Mucosa of stomach (tissue), 1 donor: ENCODE results near the gene ITPR3.

Source experiments
- H3K27me3 ChIP-seq: one replicate; pipeline ENCODE4 v1.7.0; 2013; ENCODE audit warnings: mild to moderate bottlenecking, low read length; ENCODE audit not compliant: control insufficient read depth, insufficient read depth
- H3K36me3 ChIP-seq: one replicate; pipeline ENCODE4 v1.7.0; 2013; ENCODE audit warnings: low read length; ENCODE audit not compliant: control insufficient read depth, insufficient read depth
- H3K4me1 ChIP-seq: one replicate; pipeline ENCODE4 v1.7.0; 2013; ENCODE audit warnings: mild to moderate bottlenecking, low read length; ENCODE audit not compliant: control insufficient read depth, insufficient read depth
- H3K4me3 ChIP-seq: one replicate; pipeline ENCODE4 v1.7.0; 2013; ENCODE audit warnings: low read length
- H3K9ac ChIP-seq: one replicate; pipeline ENCODE4 v1.7.0; 2013; ENCODE audit warnings: mild to moderate bottlenecking, low read length, moderate library complexity
- H3K9me3 ChIP-seq: one replicate; pipeline ENCODE4 v1.7.0; 2013; ENCODE audit warnings: mild to moderate bottlenecking, low read length, moderate library complexity; ENCODE audit not compliant: control insufficient read depth
- donor health status: Pancreatic carcinoma.

Gene ITPR3

DNA sequence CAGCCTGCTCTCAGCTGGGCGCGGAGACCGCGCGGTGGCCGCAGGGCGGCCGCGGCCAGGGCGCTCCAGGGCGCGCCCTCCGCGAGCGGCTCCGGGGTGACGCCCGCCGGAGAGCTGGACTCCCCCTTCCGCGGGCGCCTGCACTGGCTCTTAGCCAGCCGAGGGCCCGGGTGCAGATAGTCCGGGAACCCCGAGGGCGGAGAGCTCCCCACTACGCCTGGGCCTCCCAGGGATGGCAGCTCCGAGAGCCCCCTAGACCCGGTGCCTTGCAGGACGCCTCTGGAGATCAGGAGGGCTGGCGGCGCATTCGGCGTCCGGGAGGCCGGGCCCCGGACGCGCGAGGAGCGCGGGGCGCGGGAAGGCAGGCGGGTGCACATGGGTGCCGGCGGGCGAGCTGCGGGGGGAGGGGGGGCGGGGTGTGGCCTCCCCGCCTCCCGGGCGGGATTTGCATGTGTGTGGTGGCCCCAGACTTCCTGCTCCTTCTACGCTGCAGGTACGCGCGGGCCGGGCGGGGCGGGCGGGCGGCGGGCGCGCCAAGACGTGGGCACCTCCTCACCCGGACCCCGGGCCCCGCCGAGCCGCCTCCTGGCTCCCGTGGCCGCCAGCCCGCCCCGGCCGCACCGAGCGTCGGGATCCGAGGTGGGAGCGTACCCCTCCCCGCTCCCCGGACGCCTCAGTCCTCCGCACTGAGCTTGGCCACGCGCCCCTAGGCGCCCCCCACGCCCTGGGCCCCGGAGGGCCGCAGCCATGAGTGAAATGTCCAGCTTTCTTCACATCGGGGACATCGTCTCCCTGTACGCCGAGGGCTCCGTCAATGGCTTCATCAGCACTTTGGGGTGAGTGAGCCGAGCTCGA is at the start of gene ITPR3:
Gene ITPR3, plus strand, starts transcription at position 467 of the 855 bp plus-strand sequence. Its CDS starts 281 bp downstream, at position 748.
- Histone ChIP-seq H3K4me1 (peaks cover 43% of the 10 kb centered on the region), H3K9ac (peak within 1 kb of the TSS; percentile 99), H3K36me3 (no peaks in the 10 kb centered on the region), H3K4me3 (peak within 1 kb of the TSS; percentile 87), H3K9me3 (no peaks in the 10 kb centered on the region), H3K27me3 (no peaks in the 10 kb centered on the region)

DNA sequence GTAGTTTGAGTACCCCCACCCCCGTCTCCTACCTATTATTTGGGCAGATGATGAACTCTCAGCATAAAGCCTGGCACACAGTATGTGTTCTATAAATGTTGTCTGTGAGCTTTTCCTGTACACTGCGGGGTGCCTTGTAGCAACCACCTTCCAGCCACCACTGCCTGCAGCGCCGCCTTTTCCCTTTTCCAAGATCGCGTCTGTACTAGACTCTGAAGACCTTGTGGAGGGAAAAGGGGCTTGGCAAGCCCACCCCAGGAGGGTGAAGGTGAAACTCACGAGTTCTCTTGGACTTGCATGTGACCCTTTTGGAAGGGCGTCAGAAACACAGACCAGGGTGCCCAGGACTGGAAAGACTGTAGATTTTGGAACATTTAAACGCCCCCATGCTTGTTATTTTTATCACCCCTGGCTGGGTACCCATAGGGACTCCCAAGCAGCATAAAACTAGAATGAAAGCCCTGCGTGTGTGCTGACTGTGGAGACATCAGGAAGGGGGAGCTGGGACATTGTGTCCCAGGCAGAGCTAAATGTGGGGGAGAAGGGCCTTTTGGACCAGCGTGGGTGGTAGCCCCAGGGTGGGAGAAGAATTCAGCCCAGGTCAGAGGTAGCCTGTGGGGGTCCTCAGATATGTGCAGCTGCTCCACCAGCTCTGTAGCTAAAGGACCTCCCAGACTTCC is 49.3 kb upstream of the ITPR3 start:
- H3K27me3 ChIP-seq = no peaks in the 10 kb centered on the region
- no peaks in the 10 kb centered on the region for H3K9me3 ChIP-seq
- peak overlapping the region; percentile 83 for H3K4me3 ChIP-seq
- peaks cover 18% of the 10 kb centered on the region for H3K36me3 ChIP-seq
- H3K9ac ChIP-seq = peak overlapping the region; percentile 74
- H3K4me1 ChIP-seq = peaks cover 10% of the 10 kb centered on the region

DNA sequence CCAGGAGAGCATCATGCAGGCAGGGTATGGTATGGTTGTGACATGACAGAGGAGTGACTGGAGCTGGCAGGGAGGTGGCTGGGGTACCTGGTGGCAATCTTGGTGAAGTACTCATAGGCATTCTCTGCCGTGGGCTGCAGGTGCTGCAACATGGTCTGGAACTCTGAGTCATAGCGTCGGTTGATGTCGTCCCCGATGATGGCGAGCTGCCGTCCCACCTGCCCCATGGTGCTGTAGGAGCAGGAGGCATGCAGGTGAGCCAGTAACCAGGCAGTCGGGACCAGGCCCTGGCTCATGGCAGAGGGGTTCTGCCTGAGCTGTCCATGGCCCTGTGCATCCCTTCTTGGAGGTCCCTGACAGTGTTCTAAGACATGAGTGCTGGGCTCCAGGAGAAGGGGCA is 45.9 kb upstream of the ITPR3 start:
- Histone ChIP-seq H3K4me3 (no peak overlapping the region), H3K9me3 (no peaks in the 10 kb centered on the region), H3K36me3 (peaks cover 18% of the 10 kb centered on the region), H3K27me3 (no peaks in the 10 kb centered on the region), H3K9ac (no peak overlapping the region), H3K4me1 (peaks cover 42% of the 10 kb centered on the region)

DNA sequence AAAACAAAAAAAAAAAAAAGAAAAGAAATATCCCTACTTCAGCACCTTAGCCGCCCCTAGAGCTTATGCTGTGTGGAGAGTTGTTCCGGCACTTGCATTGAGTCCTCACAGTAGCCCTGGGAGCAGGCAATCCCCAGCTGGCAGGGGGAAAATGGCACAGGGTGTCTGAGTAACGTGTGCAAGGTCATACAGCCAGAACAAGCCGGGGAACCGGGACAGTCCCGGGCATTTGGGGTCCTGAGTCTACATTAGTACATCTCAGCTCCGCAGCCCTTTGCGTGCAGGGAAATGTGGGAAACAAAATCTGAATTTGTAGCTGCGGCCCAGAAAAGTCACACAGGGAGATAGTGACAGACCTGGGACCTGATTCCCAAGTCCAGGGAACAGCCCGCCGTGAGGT is 44.5 kb upstream of the ITPR3 start:
- Histone ChIP-seq H3K4me3 (no peak overlapping the region), H3K9me3 (no peaks in the 10 kb centered on the region), H3K27me3 (no peaks in the 10 kb centered on the region), H3K9ac (peak overlapping the region; percentile 46), H3K4me1 (peaks cover 43% of the 10 kb centered on the region), H3K36me3 (peaks cover 18% of the 10 kb centered on the region)

DNA sequence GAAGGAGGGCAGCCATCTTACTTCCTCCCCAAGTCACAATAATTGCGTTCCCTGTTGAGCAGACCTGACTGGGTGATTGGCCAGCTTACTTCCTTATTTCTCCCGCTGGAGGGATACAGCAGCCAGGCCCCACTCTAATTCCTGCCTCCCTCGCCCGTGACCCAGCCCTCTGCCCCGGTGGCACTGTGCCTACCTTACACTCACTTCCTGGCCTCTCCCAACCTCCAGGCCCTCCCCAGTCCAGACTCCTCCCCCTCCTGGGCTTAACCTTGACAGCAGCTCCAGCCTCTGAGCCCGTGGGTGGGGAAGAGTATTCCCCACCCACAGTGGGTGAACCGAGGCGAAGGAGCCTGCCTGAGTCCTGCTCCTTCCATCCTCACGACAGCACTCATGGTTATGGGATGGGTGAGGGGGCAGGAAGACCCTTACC is 44.0 kb upstream of the ITPR3 start:
- H3K9me3 ChIP-seq = no peaks in the 10 kb centered on the region
- peaks cover 18% of the 10 kb centered on the region for H3K36me3 ChIP-seq
- H3K4me3 ChIP-seq = no peak overlapping the region
- no peaks in the 10 kb centered on the region for H3K27me3 ChIP-seq
- peak overlapping the region; percentile 46 for H3K9ac ChIP-seq
- peaks cover 40% of the 10 kb centered on the region for H3K4me1 ChIP-seq

DNA sequence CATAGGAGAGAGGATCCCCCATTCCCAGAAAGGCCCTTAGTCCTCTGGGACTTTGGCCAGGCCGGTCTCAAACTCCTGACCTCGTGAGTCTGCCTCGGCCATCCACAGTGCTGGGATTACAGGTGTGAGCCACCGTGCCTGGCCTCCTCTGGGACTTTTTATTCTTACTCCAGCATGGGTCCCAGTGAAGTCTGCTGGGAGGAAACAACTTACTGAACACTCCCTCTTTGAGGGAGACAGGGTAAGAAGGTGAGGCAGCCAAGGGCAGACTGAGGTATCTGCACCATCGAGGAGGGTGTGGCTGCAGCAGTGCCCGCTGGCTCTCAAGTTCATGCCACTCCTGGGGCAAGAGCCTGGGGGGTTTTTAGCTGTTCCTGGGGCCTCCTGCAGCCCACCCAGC is 43.4 kb upstream of the ITPR3 start:
- H3K4me3 ChIP-seq = peak overlapping the region; percentile 20

DNA sequence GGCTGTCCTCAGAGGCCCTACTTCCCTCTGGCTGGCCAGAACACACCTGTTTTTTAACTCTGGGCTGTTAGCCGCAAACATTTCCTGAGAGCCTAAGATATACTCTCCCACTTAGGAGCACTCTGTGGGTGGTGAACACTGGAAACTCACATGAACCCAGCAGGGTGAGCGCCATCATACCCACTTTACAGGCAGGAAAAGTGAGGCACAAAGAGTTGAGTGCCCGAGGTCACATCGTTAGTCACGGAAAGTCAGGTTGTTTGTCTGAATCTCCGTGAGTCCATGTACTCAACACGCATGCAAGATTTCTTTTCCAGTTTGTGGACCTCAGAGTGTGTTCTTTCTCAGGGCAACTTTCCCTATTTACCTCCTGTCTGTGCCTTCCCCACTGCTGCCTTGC is 43.0 kb upstream of the ITPR3 start:
- Histone ChIP-seq H3K4me1 (peaks cover 40% of the 10 kb centered on the region), H3K4me3 (peak overlapping the region; percentile 20), H3K36me3 (peaks cover 18% of the 10 kb centered on the region), H3K9me3 (no peaks in the 10 kb centered on the region), H3K27me3 (no peaks in the 10 kb centered on the region), H3K9ac (peak overlapping the region; percentile 97)

More for the DNA sequence above, 43.4 kb upstream of the ITPR3 start:
- no peaks in the 10 kb centered on the region for H3K27me3 ChIP-seq
- H3K36me3 ChIP-seq = peaks cover 18% of the 10 kb centered on the region
- peaks cover 40% of the 10 kb centered on the region for H3K4me1 ChIP-seq
- H3K9me3 ChIP-seq = no peaks in the 10 kb centered on the region
- peak overlapping the region; percentile 97 for H3K9ac ChIP-seq

DNA sequence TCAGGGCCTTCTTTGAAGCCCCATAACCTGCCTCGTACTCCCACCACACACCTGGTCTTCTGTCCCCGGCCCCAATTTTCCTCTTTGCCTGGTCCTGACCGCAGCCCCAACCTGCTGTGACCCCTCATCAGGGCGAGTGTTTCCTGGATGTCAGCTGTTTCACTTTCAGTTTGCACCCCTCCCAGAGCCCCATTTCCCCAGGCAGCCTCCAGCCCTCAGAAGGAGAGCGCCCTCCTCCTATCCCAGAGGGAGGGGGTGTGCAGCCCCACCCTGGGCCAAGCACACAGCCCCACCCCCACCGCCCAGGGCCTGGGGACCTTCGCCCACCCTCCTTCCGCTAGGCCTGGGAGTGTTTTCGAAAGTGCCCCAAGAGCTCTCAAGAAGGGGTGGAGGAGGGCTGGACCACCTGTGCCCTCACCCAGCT is 42.5 kb upstream of the ITPR3 start:
- Histone ChIP-seq H3K36me3 (peaks cover 18% of the 10 kb centered on the region), H3K9ac (peak overlapping the region; percentile 97), H3K4me1 (peaks cover 40% of the 10 kb centered on the region), H3K9me3 (no peaks in the 10 kb centered on the region), H3K27me3 (no peaks in the 10 kb centered on the region), H3K4me3 (peak overlapping the region; percentile 20)

DNA sequence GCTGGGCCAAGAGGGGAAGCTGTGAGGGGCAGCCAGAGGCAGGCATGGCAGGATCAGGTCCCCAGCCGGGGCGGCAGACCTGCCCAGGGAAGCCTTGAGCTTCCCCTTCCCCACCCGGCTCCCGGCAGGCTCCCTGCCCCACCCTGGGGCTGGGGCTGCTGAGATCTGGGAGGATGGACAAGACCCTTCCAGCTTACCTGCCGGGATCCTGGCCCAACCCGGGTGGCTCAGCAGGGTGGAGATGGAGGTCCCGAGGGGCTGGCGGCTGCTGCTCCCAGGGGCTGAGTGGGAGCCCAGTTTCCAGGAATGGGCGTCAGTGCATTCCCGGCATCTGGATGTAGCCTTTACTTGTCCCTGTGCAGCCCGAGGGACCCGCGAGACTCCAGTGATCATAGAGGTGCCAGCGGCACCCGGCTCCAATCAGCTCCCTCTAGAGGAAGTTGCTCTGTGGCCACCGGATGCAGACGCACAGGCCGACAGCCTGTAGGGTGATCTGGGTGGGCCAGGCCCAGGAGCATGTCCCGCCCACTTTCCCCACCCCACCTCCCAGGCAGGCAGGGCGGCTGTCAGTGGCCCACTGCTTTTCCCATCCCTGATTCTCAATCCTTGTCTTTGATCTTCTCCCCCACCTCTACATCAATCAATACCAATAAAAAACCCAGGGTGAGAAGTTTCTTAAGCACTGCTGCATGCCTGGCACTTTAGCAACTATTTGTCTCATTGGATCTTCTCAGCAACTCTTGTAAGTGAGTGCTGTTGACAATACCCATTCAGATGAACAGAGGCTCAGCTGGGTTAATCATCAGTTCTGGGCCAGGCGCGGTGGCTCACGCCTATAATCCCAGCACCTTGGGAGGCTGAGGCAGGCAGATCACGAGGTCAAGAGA is 41.1 kb upstream of the ITPR3 start, which contains the start of gene BAK1:
Gene BAK1, minus strand, starts transcription at position 449 of the 887 bp plus-strand sequence. CDS start 2,672 bp downstream, outside the sequence.
- Histone ChIP-seq H3K27me3 (no peaks in the 10 kb centered on the region), H3K9me3 (no peaks in the 10 kb centered on the region), H3K36me3 (peaks cover 7% of the 10 kb centered on the region), H3K4me1 (peaks cover 40% of the 10 kb centered on the region), H3K9ac (peak within 1 kb of the TSS; percentile 97), H3K4me3 (peak within 1 kb of the TSS; percentile 98)

DNA sequence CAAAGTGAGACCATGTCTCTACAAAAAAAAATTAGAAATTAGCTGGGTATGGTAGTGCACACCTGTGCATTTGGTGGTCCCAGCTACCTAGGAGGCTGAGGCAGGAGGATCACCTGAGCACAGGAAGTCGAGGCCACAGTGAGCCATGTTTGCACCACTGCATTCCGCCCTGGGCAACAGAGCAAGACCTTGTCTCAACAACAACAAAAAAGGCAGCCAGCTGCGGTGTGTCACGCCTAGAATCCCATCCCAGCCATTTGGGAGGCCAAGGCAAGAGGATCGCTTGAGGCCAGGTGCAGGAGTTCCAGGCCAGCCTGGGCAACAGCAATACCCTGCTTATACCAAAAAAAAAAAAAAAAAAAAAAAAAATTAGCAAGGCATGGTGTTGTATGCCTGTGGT is 39.9 kb upstream of the ITPR3 start:
- H3K36me3 ChIP-seq = no peaks in the 10 kb centered on the region
- no peak overlapping the region for H3K9ac ChIP-seq
- H3K4me3 ChIP-seq = no peak overlapping the region
- peaks cover 45% of the 10 kb centered on the region for H3K4me1 ChIP-seq
- no peaks in the 10 kb centered on the region for H3K9me3 ChIP-seq
- no peaks in the 10 kb centered on the region for H3K27me3 ChIP-seq

DNA sequence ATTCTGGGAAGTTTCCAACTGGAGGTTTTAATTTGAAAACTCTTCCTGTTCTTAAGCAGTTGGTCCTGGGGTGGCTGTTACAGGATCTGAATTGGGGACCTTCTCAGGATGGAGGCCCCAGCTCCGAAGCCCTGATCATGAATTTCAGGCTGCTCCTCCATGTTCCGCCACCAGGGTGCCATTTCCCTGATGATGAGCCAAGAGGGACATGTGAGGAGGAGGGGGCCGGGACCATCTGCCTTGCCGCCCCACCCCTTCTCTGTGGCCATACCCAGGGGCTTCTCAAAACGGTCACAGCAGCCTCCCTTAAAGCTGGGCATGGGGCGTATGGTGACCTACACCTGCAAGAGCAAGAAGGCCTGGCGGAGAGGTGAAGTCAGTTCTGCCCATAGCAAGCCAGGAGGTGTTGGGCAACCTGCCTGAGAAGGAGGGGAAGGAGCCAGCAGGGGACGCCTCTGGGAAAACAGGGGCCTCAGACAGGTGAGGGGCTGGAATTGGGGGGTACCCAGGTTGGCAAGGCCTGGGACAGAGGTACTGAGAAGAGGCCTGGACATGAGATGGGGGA is 37.4 kb upstream of the ITPR3 start:
- no peak overlapping the region for H3K9ac ChIP-seq
- H3K4me1 ChIP-seq = peaks cover 26% of the 10 kb centered on the region
- no peaks in the 10 kb centered on the region for H3K9me3 ChIP-seq
- no peak overlapping the region for H3K4me3 ChIP-seq
- no peaks in the 10 kb centered on the region for H3K36me3 ChIP-seq
- H3K27me3 ChIP-seq = no peaks in the 10 kb centered on the region
